ENCODE results near the gene EPB41L1.

Gene EPB41L1

GRCh38 chr20:36236786-36237121 lies 82.2 kb downstream of the EPB41L1 start:
- DNase-seq (ENCODE audit: extremely low read depth, low read depth) = no peak
- TF ChIP-seq, protein P1, sequence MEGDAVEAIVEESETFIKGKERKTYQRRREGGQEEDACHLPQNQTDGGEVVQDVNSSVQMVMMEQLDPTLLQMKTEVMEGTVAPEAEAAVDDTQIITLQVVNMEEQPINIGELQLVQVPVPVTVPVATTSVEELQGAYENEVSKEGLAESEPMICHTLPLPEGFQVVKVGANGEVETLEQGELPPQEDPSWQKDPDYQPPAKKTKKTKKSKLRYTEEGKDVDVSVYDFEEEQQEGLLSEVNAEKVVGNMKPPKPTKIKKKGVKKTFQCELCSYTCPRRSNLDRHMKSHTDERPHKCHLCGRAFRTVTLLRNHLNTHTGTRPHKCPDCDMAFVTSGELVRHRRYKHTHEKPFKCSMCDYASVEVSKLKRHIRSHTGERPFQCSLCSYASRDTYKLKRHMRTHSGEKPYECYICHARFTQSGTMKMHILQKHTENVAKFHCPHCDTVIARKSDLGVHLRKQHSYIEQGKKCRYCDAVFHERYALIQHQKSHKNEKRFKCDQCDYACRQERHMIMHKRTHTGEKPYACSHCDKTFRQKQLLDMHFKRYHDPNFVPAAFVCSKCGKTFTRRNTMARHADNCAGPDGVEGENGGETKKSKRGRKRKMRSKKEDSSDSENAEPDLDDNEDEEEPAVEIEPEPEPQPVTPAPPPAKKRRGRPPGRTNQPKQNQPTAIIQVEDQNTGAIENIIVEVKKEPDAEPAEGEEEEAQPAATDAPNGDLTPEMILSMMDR (IDR thresholded peaks at IDR 0.05; ENCODE audit: low read depth, low read length, missing control alignments) = no peak

GRCh38 chr20:36237477-36237876 lies 82.9 kb downstream of the EPB41L1 start:
- no peak for DNase-seq (ENCODE audit: extremely low read depth, low read depth)
- H3K4me3 ChIP-seq (replicated peaks; ENCODE audit: low read depth, low read length) = peak overlapping the region; percentile 84
- TF ChIP-seq, protein P1 (IDR thresholded peaks at IDR 0.05; ENCODE audit: low read depth, low read length, missing control alignments) = no peak

More at GRCh38 chr20:36236786-36237121, 82.2 kb downstream of the EPB41L1 start:
- H3K4me3 ChIP-seq (replicated peaks; ENCODE audit: low read depth, low read length) = peak overlapping the region; percentile 84

- H3K4me3 ChIP-seq (replicated peaks; ENCODE audit: low read depth, low read length) = no peak overlapping the region
- TF ChIP-seq, protein P1 (IDR thresholded peaks at IDR 0.05; ENCODE audit: low read depth, low read length, missing control alignments) = no peak
- no peak for DNase-seq (ENCODE audit: extremely low read depth, low read depth)
Measured at GRCh38 chr20:36238153-36238552, 83.6 kb downstream of the EPB41L1 start.

- DNase-seq (ENCODE audit: extremely low read depth, low read depth) = no peak
- TF ChIP-seq, protein P1 (IDR thresholded peaks at IDR 0.05; ENCODE audit: low read depth, low read length, missing control alignments) = no peak
- no peak overlapping the region for H3K4me3 ChIP-seq (replicated peaks; ENCODE audit: low read depth, low read length)
Measured at GRCh38 chr20:36238760-36239159, 84.2 kb downstream of the EPB41L1 start.

- TF ChIP-seq, protein P1 (IDR thresholded peaks at IDR 0.05; ENCODE audit: low read depth, low read length, missing control alignments) = no peak
- no peak overlapping the region for H3K4me3 ChIP-seq (replicated peaks; ENCODE audit: low read depth, low read length)
- no peak for DNase-seq (ENCODE audit: extremely low read depth, low read depth)
Measured at GRCh38 chr20:36240076-36240475, 85.5 kb downstream of the EPB41L1 start.

- H3K4me3 ChIP-seq (replicated peaks; ENCODE audit: low read depth, low read length) = no peak overlapping the region
- DNase-seq (ENCODE audit: extremely low read depth, low read depth) = no peak
- TF ChIP-seq, protein P1 (IDR thresholded peaks at IDR 0.05; ENCODE audit: low read depth, low read length, missing control alignments) = no peak
Measured at GRCh38 chr20:36241678-36242077, 87.1 kb downstream of the EPB41L1 start.

DNA sequence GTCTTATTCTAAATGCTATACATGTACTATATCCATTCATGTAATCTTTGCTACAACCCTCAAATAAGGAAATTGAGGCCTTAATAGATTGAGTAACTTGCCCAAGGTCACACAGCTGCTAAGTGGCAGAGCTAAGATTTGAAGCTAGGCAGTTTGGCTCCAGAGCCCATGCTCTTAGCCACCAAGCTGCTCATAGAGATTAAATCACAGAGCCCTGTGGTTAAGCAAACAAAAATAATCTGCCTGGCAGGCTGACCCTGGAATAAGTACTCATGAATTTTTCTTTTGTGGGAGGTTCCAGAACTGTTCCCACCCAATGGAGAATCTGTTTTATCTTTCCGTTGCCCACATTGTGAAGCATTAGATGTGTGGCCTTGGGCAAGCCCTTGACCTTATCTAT lies 89.2 kb downstream of the EPB41L1 start:
- H3K4me3 ChIP-seq (replicated peaks; ENCODE audit: low read depth, low read length) = no peak overlapping the region
- TF ChIP-seq, protein P1 (IDR thresholded peaks at IDR 0.05; ENCODE audit: low read depth, low read length, missing control alignments) = no peak

More for the DNA sequence above, 89.2 kb downstream of the EPB41L1 start:
- DNase-seq (ENCODE audit: extremely low read depth, low read depth) = no peak

Data from HFF-Myc (cell line).